Left ventricle myocardium inferior (tissue), 1 donor: ENCODE results near the gene EBLN2. TPM values are rescaled to one million over a fixed set of nuclear protein-coding genes. Genes with fewer than 3 reads are reported as not detected.
"Not testable (repeated sequence)": the region's sequence is repeated elsewhere in the genome, so short reads cannot be mapped to it uniquely, and the experiment has no call there.

ENCODE experiments used
- DNase-seq: peaks from one replicate; pipeline ENCODE4 v3.0.0-alpha.2; 2020
- H3K27ac ChIP-seq: fragments of 200-600 bp; replicated peaks from 2 replicates; pipeline ENCODE4 v1.8.0; 2021
- H3K27me3 ChIP-seq: fragments of 200-600 bp; 2 replicates; pipeline ENCODE4 v1.8.0; 2021; ENCODE audit warnings: low read depth
- H3K36me3 ChIP-seq: fragments of 200-600 bp; 2 replicates; pipeline ENCODE4 v1.8.0; 2021
- H3K4me1 ChIP-seq: fragments of 200-600 bp; 2 replicates; pipeline ENCODE4 v1.8.0; 2021
- H3K4me3 ChIP-seq: fragments of 200-600 bp; 2 replicates; pipeline ENCODE4 v1.8.0; 2021; ENCODE audit warnings: mild to moderate bottlenecking, moderate library complexity
- H3K9me3 ChIP-seq: fragments of 200-600 bp; replicated peaks from 2 replicates; pipeline ENCODE4 v1.8.0; 2021
- intact Hi-C: fragments of 100-400 bp; cut with micrococcal nuclease; formaldehyde crosslinking; loops from one replicate; pipeline ENCODE4 v1.11.0; 2022
- total RNA-seq: library from RNA; stranded (reverse); fragmentation: NEBNext Ultra II Directional; extraction: Animal tissue kit (Norgen Biotek cat#: 25700); gene quantifications from one replicate; pipeline ENCODE4 v1.2.1, GENCODE V29; 2021
- TF ChIP-seq, protein P1 (sequence below): fragments of 200-600 bp; IDR thresholded peaks from 2 replicates; pipeline ENCODE4 v1.8.0; 2021; ENCODE audit warnings: antibody characterized with exemption, mild to moderate bottlenecking, borderline replicate concordance
- donor health status: DM: no; HTN: yes; CAD: no; lungs with severe emphysema.

The EBLN2 gene
- total RNA-seq, 1 donor from 2014 or later, result 0.99 TPM

DNA sequence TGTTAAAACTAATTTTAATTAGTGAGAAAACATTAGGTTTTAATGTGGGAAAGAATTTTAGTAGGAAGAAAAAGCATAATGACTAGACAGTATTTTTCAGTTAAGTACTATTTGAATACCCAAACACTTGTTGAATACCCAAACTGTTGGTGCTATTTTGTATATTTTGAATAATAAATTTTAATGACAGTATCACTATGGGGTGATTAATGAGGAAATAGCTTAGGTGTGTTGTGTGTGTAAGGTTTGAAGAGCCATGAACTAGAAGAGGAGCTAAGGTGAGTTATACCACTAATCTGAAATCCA lies 4.7 kb upstream of the EBLN2 start:
- no peak for DNase-seq
- Histone ChIP-seq H3K4me3 (no peak overlapping the region), H3K27ac (peak overlapping the region; percentile 37), H3K27me3 (no peaks in the 10 kb centered on the region), H3K4me1 (peaks cover 74% of the 10 kb centered on the region), H3K9me3 (no peaks in the 10 kb centered on the region), H3K36me3 (no peaks in the 10 kb centered on the region)
- intact Hi-C loops, result loop anchor here (5.0 to 10.0 kb wide), 2 partner anchors 62 to 119 kb away; partner anchors contain the start of gene PPP4R2
- TF ChIP-seq, protein P1, sequence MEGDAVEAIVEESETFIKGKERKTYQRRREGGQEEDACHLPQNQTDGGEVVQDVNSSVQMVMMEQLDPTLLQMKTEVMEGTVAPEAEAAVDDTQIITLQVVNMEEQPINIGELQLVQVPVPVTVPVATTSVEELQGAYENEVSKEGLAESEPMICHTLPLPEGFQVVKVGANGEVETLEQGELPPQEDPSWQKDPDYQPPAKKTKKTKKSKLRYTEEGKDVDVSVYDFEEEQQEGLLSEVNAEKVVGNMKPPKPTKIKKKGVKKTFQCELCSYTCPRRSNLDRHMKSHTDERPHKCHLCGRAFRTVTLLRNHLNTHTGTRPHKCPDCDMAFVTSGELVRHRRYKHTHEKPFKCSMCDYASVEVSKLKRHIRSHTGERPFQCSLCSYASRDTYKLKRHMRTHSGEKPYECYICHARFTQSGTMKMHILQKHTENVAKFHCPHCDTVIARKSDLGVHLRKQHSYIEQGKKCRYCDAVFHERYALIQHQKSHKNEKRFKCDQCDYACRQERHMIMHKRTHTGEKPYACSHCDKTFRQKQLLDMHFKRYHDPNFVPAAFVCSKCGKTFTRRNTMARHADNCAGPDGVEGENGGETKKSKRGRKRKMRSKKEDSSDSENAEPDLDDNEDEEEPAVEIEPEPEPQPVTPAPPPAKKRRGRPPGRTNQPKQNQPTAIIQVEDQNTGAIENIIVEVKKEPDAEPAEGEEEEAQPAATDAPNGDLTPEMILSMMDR, result no peak

DNA sequence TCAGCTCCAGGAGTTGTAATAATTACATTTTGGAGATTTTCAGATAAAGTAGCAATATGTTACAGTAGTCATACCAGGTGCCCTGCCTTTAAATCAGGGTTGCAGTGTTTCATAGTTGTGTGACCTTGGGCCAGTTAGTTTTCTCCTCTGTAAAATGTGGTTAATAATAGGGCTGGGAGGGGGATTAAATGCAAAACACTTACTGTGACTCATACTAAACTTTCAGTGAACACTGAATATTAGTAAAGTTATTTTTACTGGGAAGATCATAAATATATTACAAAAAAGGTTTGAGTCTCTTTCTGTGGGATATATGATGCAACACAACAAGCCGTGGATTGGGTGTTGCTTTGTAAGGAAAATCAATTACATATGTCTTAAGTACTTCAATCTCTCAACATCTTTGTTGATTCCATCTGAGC lies 1.1 kb upstream of the EBLN2 start:
- H3K36me3 ChIP-seq, result peaks cover 31% of the 10 kb centered on the region
- peak overlapping the region; percentile 56 for H3K27ac ChIP-seq
- intact Hi-C loops, result no loop called here
- no peak for DNase-seq
- H3K27me3 ChIP-seq, result no peaks in the 10 kb centered on the region
- TF ChIP-seq, protein P1, result no peak
- H3K9me3 ChIP-seq, result no peaks in the 10 kb centered on the region
- no peak overlapping the region for H3K4me3 ChIP-seq
- H3K4me1 ChIP-seq, result peaks cover 83% of the 10 kb centered on the region

DNA sequence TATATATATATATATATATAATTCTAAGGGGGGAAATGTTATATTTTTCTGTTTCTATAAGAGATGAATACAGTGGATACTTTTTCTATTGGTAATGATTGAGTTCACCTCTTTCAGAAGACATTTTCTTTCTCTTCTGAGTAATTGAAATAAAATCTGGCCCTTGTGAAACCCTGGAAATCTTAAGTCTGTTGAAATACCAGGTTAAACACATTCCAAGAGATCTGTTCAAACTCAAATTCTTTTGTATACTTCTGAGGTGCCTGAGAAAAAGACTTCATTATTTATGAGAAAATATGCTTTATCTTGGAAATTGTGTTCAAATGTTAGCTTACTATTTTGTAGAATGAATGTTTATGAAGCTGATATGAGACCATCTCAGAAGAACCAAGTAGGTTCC lies 4.8 kb downstream of the EBLN2 start:
- intact Hi-C loops, result loop anchor here (5.0 kb wide), 1 partner anchor 114 kb away; no protein-coding TSS in a partner anchor
- DNase-seq, result not testable (repeated sequence)

DNA sequence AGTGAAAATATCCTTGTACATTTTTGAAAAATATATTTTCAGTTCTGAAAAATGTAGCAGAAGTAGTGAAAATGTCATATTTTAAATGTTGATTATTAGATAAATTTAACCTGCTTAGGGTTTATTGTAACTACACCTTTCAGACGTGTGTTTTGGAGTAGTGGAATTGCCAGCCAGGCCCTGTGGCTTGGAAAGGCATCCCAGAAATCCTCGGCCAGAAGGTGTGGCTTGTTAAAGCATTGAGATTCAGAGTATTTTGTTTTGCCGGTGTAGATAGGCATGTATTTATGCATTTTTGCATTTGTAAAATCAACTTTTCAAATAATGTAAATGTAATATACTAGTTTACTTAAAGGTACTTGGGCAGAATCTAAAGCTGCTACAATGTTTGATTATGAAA lies 7.0 kb downstream of the EBLN2 start:
- DNase-seq, result no peak
- peaks cover 29% of the 10 kb centered on the region for H3K36me3 ChIP-seq
- intact Hi-C loops, result loop anchor here (5.0 kb wide), 1 partner anchor 116 kb away; no protein-coding TSS in a partner anchor

More for the DNA sequence above, 4.8 kb downstream of the EBLN2 start:
- H3K36me3 ChIP-seq, result peaks cover 42% of the 10 kb centered on the region
- not testable (repeated sequence) for H3K27me3 ChIP-seq, H3K9me3 ChIP-seq, H3K27ac ChIP-seq, H3K4me3 ChIP-seq
- peaks cover 55% of the 10 kb centered on the region for H3K4me1 ChIP-seq

DNA sequence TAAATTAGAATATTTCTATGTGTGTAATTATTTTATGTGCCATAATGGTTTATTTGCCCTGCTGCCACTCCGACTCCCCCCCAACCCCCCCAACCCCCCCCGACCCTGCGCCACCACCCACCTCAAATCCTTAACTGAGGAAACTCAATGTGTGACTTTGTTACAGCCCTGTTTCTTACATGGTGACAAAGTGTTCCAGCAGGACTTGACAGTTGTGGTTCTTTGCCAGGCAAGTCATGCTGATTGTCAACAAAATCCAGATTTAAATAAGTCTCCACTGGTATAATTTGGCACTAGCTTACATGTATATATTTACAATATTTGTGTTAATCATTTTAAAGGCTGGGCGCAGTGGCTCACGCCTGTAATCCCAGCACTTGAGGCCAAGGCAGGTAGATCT lies 7.7 kb downstream of the EBLN2 start:
- intact Hi-C loops, result loop anchor here (5.0 kb wide), 1 partner anchor 117 kb away; no protein-coding TSS in a partner anchor
- H3K4me1 ChIP-seq, result peaks cover 46% of the 10 kb centered on the region

More for the DNA sequence above, 7.0 kb downstream of the EBLN2 start:
- Histone ChIP-seq H3K27ac (peak overlapping the region; percentile 39), H3K4me1 (peaks cover 51% of the 10 kb centered on the region), H3K9me3 (no peaks in the 10 kb centered on the region), H3K4me3 (no peak overlapping the region), H3K27me3 (no peaks in the 10 kb centered on the region)
- TF ChIP-seq, protein P1, result no peak

More for the DNA sequence above, 7.7 kb downstream of the EBLN2 start:
- TF ChIP-seq, protein P1, result no peak
- H3K36me3 ChIP-seq, result peaks cover 22% of the 10 kb centered on the region
- H3K4me3 ChIP-seq, result no peak overlapping the region
- peak overlapping the region; percentile 39 for H3K27ac ChIP-seq
- DNase-seq, result no peak
- no peaks in the 10 kb centered on the region for H3K27me3 ChIP-seq
- H3K9me3 ChIP-seq, result no peaks in the 10 kb centered on the region
